CMK (cell line): ENCODE results near the gene TRIM27.
"Not testable (repeated sequence)": the region's sequence is repeated elsewhere in the genome, so short reads cannot be mapped to it uniquely, and the experiment has no call there.

Experiments used
- DNase-seq: peaks from one replicate; pipeline ENCODE4 v3.0.0-alpha.2; 2010; ENCODE audit warnings: low read depth

The TRIM27 gene

DNA sequence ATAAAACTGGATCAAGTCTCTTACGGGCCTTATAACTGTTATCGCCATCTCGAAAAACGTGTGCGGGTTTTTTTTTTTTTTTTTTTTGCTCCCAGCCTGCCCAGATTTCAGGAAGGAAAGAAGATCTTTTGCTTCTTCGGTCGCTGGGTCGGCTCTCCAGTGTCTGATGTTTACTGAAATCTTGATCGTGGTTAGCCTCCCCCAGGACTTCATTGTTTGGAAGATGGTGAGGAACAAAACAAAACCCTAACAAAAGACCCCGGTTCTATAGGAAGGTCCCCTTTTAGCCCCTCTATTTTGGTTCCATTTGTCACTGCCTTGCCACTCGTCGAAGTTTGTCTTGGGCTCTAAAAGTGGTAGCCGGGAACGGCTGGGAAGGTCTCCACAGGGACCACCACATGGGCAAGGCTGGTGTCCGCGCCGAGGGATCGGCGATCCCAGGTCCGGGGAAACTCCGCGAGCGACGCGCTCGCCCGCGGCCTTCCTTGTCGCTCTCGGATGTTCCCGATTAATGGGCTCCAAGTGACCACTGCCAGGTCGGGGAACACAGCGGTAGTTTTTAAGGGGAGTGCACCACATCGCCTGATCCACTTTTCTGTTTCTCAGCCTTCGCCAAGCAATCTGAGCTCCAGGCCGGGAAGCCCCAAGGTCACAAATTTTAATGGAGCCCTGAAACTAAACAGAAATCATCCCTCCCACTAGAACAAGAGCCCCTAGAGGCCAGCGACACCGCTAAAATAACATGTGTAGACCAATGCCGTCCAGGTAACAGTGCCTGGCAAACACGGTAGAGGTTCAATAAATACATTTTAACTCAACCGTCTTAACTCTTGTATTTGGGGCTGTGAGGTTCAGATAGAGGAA is 27.0 kb downstream of the TRIM27 start:
- no peak for DNase-seq

DNA sequence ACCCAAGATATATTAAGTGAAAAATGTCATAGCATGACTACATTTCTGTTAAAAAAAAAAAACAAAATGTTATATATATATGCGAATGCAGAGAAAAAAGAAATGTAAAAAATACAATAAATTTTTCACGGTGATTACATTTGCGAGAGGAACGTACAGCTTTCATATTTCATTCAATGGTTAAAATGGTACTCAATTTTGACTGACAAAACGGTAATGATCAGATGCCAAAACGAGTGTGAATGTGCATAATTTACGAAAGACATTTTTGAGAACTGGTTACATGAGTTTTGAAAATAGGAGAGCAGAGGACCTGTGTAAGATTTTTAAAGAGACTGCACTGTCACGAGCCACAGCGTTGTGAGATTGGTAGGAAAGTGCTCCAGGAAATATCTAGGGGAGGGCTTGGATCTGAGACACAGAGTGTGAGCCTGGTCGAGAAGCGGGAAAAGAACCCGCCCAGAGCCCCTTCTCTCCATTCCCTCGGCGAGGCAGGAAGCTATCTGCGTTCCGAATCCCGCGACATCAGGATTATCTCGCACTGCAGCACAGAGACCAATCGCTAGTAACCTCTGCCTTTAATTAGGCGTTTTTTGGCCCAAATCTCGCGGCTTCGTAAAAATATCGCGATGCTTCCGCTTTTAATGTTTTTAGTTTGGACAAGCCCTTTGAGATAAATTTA is 28.5 kb downstream of the TRIM27 start:
- DNase-seq: peak; percentile 92

- DNase-seq: no peak
Observed at GRCh38 chr6:28893172-28893799, 30.5 kb downstream of the TRIM27 start.

GRCh38 chr6:28892525-28892924 is 31.3 kb downstream of the TRIM27 start:
- no peak for DNase-seq

- no peak for DNase-seq
Observed at GRCh38 chr6:28887796-28888496, 35.8 kb downstream of the TRIM27 start.

GRCh38 chr6:28886079-28886439 is 37.7 kb downstream of the TRIM27 start:
- no peak for DNase-seq

DNA sequence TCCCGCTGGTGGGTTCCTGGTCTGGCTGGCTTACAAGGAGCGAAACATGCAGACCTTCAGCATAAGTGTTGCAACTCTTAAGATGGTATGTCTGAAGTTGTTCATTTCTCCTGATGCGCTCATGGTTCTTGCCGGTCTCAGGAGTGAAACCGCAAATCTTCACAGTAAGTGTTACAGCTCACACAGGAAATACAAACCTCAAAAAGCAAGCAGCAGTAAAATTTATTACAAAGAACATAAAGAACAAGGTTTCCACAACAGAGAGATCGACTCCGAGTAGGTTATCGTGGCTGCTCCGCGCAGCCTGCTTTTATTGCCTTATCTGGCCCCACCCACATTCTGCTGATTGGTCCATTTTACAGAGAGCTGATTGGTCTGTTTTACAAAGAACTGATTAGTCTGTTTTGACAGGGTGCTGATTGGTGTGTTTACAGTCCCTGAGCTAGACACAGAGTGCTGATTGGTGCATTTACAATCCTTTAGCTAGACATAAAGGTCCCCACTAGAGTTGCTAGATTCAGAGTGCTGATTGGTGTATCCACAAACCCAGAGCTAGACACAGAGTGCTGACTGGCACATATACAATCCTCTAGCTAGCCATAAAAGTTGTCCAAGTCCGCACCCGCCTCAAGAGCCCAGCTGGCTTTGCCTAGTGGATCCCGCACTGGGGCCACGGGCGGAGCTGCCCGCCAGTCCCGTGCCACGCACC is 39.2 kb downstream of the TRIM27 start:
- DNase-seq: no peak

DNA sequence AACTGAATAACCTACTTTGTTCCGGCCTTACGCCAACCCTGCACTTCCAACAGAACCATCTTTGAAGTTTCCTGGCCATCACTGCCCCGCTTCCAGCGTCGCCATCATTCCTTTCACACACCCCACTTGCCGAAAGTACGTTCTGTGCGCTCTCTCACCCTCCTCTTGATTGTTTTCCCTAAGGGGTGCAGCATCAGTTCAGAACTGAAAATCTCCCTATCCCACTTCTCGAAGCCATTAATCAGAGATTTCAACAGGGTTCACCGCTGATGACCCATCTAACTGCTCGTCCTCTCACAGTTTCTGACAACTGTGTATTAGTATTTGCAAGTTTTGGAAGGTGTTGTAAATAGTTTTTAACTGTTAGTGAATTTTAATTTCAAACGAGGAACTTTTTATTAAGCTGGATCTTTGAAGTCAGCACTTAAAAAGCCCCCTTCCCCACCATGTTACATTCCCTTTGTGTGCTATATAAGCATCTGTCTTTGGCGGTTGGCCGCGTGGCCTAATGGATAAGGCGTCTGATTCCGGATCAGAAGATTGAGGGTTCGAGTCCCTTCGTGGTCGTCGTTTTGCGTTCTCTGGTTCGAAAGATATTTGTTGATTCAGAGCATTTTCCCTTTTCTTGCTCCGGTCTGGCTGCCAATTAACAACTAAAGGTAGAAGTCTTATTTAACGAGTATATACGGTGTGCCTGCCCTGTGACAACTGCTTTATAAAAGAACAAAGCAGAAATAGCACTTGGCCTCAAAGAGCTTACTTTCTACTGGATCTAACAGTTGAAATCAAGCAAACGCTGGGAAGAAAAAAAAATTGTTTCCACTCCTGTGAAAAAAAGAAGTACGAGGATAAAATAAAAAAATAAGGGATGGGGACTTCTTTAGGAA is 42.6 kb downstream of the TRIM27 start:
- no peak for DNase-seq

- no peak for DNase-seq
Observed at GRCh38 chr6:28880519-28880893, 43.3 kb downstream of the TRIM27 start.

DNA sequence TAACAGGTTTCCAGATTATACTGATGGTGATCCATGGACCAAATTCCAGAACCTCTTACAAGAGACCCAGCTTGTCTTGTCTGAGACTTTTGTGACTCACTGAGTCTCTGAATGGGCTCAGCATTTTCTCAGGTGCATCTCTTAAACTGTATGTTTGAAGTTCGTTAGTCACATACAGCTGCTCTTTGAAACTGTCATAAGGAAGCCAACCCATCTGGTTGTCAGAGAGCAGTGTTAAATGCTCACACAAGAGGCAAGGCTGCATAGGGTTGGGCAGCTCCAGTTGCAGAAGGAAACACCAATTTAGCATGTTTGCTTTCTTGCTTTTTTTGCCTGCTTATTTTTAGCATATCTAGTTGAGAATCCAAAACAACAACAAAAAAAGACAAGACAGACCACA is 47.1 kb downstream of the TRIM27 start:
- DNase-seq: no peak

- no peak for DNase-seq
Observed at GRCh38 chr6:28875191-28875747, 48.5 kb downstream of the TRIM27 start.

- not testable (repeated sequence) for DNase-seq
Observed at GRCh38 chr6:28872157-28872817, 51.5 kb downstream of the TRIM27 start.

GRCh38 chr6:28871335-28872156 is 52.2 kb downstream of the TRIM27 start:
- DNase-seq: no peak

DNA sequence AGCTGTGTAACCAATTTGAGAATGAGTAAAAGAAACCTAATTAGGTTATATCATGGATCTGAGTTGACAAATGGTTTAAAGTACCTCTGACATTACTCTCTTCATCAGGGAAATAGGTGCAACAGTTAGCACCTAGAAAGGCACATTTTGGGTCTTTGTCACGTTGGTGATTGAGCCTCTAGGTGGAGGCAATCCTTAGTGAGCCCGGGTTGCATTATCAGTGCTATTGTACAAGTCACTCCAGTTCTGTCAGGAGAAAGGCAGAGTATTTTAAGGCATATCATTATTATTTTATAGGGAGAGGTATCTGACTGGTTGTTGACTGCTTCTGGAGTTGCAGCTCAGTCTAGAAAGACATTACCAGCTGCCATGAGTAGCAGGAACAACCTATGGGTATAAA is 54.9 kb downstream of the TRIM27 start:
- DNase-seq: no peak

- DNase-seq: no peak
Observed at GRCh38 chr6:28867086-28867409, 56.7 kb downstream of the TRIM27 start.

DNA sequence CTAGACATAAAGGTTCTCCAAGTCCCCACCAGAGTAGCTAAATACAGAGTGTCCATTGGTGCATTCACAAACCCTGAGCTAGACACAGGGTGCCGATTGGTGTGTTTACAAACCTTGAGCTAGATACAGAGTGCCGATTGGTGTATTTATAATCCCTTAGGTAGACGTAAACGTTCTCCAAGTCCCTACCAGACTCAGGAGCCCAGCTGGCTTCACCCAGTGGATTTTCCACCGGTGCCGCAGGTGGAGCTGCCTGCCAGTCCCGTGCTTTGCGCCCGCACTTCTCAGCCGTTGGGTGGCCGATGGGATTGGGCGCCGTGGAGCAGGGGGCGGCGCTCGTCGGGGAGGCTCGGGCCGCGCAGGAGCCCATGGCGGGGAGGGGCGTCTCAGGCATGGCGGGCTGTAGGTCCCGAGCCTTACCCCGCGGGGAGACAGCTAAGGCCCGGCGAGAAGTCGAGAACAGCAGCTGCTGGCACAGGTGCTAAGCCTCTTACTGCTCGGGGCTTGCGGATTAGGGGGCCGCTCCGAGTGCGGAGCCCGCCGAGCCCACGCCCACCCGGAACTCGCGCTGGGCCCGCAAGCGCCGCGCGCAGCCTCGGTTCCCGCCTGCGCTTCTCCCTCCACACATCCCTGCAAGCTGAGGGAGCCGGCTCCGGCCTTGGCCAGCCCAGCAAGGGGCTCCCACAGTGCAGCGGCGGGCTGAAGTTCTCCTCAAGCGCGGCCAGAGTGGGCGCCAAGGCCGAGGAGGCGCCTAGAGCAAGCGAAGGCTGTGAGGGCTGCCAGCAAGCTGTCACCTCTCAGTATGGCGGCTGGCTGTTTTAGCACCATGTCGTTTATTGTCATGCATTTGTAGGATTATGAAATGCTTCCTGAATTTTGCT is 57.3 kb downstream of the TRIM27 start:
- DNase-seq: not testable (repeated sequence)

GRCh38 chr6:28865401-28866204 is 58.2 kb downstream of the TRIM27 start:
- DNase-seq: peak; percentile 89
